Mucosa of stomach (tissue), 1 donor: ENCODE measurements around the gene TMEM37.

ENCODE experiments used
- H3K27me3 ChIP-seq: one replicate; pipeline ENCODE4 v1.7.0; 2013; ENCODE audit warnings: mild to moderate bottlenecking, low read length; ENCODE audit not compliant: control insufficient read depth, insufficient read depth
- H3K36me3 ChIP-seq: one replicate; pipeline ENCODE4 v1.7.0; 2013; ENCODE audit warnings: low read length; ENCODE audit not compliant: control insufficient read depth, insufficient read depth
- H3K4me1 ChIP-seq: one replicate; pipeline ENCODE4 v1.7.0; 2013; ENCODE audit warnings: mild to moderate bottlenecking, low read length; ENCODE audit not compliant: control insufficient read depth, insufficient read depth
- H3K4me3 ChIP-seq: one replicate; pipeline ENCODE4 v1.7.0; 2013; ENCODE audit warnings: low read length
- H3K9ac ChIP-seq: one replicate; pipeline ENCODE4 v1.7.0; 2013; ENCODE audit warnings: mild to moderate bottlenecking, low read length, moderate library complexity
- H3K9me3 ChIP-seq: one replicate; pipeline ENCODE4 v1.7.0; 2013; ENCODE audit warnings: mild to moderate bottlenecking, low read length, moderate library complexity; ENCODE audit not compliant: control insufficient read depth
- donor health status: Pancreatic carcinoma.

The TMEM37 gene

DNA sequence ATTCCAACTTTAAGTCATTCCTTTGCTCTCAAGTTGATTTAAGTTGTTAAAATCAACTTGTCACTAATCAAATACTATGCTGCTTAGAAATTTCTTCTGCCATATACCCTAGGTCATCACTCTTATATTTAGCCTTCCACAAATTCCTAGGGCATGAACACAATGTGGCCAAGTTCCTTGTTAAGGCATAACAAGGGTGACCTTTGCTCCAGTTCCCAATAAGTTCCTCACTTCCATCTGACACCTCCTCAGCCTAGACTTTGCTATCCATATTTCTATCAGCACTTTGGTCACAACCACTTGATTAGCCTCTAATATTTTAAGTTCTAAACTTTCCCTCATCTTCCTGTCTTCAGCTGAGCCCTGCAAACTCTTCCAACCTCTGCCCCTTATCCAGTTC, 9.9 kb upstream of the TMEM37 start:
- no peaks in the 10 kb centered on the region for H3K9me3 ChIP-seq
- H3K27me3 ChIP-seq = no peaks in the 10 kb centered on the region
- H3K4me1 ChIP-seq = peaks cover 66% of the 10 kb centered on the region
- no peak overlapping the region for H3K9ac ChIP-seq
- H3K4me3 ChIP-seq = no peak overlapping the region
- no peaks in the 10 kb centered on the region for H3K36me3 ChIP-seq

DNA sequence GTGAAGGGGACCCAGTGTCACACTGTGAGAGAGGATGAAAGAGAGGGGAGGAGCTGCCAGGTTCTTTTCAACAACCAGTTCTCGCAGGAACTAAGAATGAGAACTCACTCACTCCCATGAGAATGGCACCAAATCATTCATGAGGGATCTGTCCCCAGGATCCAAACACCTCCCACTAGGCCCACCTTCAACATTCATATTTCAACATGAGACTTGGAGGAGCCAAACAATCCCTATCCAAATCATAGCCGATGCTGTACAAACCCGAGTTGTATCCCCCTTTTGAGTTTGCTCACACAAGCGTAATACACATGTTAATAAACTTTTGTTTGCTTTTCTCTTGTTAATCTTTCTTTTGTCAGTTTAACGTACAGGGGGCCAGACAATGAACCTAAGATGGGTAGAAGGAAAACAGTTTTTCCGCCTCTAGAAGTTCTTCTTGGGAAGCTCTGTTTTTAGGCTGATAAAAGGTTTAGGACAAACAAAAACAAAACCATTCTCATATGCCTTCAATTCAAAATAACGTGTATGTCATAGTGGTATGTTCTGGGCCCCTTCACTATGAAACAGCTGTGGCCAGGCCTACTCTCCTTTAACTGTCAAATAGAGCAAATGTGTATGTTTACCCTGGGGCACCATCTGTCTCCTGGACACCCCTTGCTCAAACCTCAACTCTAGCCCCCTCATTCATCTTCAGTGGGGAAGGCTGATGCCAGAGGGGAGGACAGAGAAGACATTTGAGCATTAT, 9.1 kb upstream of the TMEM37 start:
- Histone ChIP-seq H3K4me3 (no peak overlapping the region), H3K9me3 (no peaks in the 10 kb centered on the region), H3K27me3 (no peaks in the 10 kb centered on the region), H3K9ac (no peak overlapping the region), H3K36me3 (no peaks in the 10 kb centered on the region), H3K4me1 (peaks cover 74% of the 10 kb centered on the region)

DNA sequence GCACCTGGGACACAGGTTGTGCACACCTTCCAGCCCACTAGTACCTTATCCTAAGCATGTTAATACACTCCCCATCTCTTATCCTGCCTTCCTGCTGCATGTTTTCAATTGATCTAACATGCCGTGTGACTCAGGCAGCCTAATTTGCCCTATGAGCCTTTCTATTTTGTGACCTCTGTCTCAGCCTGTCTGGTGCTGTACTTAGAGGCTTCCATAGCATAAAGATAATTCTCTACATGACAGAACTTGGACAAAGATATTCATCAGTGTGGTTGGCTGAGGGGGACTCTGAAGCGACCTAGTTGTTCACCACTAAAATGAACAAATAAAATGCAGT, 8.6 kb upstream of the TMEM37 start:
- Histone ChIP-seq H3K4me3 (no peak overlapping the region), H3K9me3 (no peaks in the 10 kb centered on the region), H3K27me3 (no peaks in the 10 kb centered on the region), H3K36me3 (no peaks in the 10 kb centered on the region), H3K9ac (no peak overlapping the region), H3K4me1 (peaks cover 79% of the 10 kb centered on the region)

DNA sequence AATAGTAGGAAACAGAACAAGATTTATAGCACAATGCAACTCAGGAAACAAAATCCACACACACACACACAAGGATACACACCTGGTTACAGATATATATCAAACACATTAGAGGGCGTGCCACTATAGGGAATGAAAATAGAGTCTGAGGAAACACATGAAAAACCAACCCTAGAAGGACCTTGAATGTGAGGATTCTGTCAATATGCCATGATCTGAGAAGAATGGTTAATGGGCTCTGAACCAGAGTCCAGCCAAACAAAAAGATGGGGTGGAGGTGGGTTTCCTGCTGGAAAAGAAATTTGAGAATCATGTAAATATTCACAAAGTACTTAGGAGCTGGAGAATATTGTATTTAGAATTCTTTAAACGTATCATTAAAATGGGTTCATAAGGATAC, 7.8 kb upstream of the TMEM37 start:
- Histone ChIP-seq H3K4me1 (peaks cover 82% of the 10 kb centered on the region), H3K27me3 (no peaks in the 10 kb centered on the region)

DNA sequence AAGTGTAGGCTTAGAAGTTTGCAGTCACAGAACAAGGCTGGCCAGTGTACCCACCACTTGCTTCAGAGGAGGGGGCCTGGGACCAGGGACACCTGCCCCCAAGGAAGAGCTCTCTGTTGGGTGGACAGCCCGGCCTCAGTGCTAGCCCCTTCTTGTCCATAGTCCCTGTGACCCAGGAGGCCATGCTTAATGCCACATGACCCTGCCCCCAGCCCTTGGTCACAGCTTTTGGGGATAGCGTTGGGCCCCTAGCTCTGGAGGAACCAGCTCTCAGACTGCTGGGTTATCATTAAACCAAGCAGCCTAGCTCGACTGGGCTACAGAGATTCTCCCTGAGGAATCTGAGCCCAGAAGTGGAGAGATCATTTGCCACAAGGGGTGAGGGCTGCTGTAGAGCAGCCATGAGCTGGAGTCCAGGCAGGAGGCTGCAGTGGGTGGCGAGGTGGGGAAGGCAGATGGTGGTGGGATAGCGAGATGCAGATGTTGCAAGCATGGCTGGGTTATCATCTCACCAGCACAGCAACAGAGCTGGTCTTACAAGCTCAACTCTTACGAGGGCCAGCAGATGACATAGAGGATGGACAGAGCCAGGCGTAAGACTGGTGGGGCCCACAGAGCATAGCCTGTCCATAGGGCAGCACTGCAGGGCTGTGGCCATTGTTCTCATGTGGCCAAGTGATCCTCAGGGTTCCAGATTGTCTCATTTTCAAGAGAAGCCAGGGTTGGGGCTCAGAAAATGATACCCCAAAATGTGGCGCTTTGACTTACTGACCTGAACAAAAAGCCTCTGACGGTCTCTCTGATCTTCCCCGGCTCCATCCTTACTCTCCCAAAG, 7.2 kb upstream of the TMEM37 start:
- H3K27me3 ChIP-seq = no peaks in the 10 kb centered on the region
- no peak overlapping the region for H3K9ac ChIP-seq
- no peak overlapping the region for H3K4me3 ChIP-seq
- peaks cover 89% of the 10 kb centered on the region for H3K4me1 ChIP-seq
- no peaks in the 10 kb centered on the region for H3K9me3 ChIP-seq
- H3K36me3 ChIP-seq = no peaks in the 10 kb centered on the region

More for the DNA sequence above, 7.8 kb upstream of the TMEM37 start:
- Histone ChIP-seq H3K4me3 (no peak overlapping the region), H3K9me3 (no peaks in the 10 kb centered on the region), H3K36me3 (no peaks in the 10 kb centered on the region), H3K9ac (no peak overlapping the region)

DNA sequence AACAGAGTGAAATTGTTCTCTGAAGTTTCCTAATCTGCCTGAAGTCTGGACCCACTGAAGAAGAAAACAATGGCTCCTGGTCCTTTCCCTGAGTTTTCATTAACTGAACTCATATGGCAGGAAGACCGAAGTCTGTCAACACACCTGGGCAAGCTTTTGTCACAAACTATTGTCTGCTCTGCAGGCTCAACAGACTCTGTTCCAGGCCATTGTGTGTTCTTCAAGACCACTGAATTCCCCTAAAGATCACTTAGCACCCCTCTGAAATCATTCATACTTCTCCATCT, 6.6 kb upstream of the TMEM37 start:
- H3K9ac ChIP-seq = no peak overlapping the region
- H3K9me3 ChIP-seq = no peaks in the 10 kb centered on the region
- H3K4me1 ChIP-seq = peaks cover 90% of the 10 kb centered on the region
- H3K36me3 ChIP-seq = no peaks in the 10 kb centered on the region
- H3K4me3 ChIP-seq = no peak overlapping the region
- H3K27me3 ChIP-seq = no peaks in the 10 kb centered on the region

DNA sequence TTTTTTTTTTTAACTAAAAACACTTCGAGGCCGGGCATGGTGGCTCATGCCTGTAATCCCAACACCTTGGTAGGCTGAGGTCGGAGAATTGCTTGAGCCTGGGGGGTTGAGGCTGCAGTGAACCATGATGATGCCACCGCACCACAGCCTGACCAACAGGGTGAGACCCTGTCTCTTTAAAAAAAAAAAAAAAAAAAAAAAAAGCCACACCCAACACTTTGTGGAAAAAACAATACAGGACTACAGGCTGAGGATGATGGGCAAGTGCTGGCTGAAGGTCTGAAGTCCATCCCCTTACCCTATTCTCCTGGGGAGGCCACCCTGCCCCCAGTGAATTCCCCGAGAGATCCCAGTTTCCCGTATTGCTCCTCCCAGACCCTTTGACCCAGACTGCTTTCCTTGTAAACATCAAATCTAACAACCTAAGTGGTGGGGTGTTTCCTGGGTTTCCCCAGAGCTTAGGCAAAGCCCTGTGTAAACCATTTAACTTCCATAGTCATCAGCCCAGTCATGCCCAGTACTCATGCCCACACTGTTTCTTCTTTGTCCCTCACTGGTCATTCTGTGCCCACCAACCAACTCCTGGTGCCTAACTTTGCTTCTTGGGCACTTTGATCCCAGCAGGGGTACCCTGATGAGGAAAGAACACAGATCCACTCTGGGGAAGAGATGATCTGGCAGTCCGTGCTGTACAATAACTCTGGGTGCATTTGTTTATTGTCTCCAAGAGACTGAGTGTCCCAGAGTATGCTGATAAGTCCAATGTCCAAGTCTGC, 5.8 kb upstream of the TMEM37 start:
- H3K27me3 ChIP-seq = no peaks in the 10 kb centered on the region
- peak overlapping the region; percentile 55 for H3K9ac ChIP-seq
- peaks cover 90% of the 10 kb centered on the region for H3K4me1 ChIP-seq
- peak overlapping the region; percentile 39 for H3K4me3 ChIP-seq
- no peaks in the 10 kb centered on the region for H3K9me3 ChIP-seq
- H3K36me3 ChIP-seq = no peaks in the 10 kb centered on the region

DNA sequence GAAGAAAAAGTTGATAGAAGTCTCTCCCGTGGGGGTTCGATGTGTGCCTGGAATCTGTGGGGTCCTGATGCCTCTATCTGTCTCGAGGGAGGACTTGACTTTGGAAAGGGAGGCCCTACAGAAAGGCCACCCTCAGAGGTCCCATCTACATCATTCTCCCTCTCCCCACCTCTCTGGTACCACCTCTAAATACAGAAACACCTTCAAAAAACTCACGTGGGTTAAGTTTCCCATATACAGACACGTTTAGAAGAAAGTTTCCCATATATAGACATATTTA, 5.3 kb upstream of the TMEM37 start:
- Histone ChIP-seq H3K27me3 (no peaks in the 10 kb centered on the region), H3K4me3 (no peak overlapping the region), H3K4me1 (peaks cover 90% of the 10 kb centered on the region), H3K9me3 (no peaks in the 10 kb centered on the region), H3K36me3 (no peaks in the 10 kb centered on the region), H3K9ac (peak overlapping the region; percentile 55)

DNA sequence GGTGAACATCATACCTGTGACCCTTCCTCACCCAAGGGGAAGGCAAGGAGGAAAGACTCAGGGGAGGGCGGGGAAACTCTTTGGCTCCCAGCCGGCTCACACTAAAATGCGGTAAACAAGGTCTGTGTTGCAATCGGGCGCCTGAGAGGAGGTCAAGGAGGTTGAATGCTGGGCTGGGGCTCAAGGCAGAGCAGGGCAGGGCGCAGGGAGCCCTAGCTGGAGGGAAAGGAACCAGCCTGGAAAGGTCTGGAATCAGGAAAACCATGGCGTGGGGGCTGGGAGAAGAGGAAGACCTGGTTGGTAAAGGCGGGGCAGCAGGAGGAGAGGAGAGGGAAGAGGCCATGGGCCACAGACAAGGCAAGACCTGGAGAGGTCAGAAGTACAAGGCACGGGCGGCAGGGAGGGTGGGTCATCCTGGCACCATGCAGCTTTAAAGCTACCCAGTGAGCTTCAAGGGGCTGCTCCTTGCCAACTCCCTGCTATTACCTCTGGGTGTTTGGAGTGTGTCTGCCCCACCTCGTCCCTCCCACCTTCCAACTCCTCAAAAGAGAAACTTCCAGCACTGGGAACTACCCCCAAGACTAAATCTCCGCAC, 4.8 kb upstream of the TMEM37 start:
- no peaks in the 10 kb centered on the region for H3K36me3 ChIP-seq
- H3K9ac ChIP-seq = peak overlapping the region; percentile 55
- no peaks in the 10 kb centered on the region for H3K27me3 ChIP-seq
- H3K4me3 ChIP-seq = no peak overlapping the region
- peaks cover 85% of the 10 kb centered on the region for H3K4me1 ChIP-seq
- no peaks in the 10 kb centered on the region for H3K9me3 ChIP-seq

DNA sequence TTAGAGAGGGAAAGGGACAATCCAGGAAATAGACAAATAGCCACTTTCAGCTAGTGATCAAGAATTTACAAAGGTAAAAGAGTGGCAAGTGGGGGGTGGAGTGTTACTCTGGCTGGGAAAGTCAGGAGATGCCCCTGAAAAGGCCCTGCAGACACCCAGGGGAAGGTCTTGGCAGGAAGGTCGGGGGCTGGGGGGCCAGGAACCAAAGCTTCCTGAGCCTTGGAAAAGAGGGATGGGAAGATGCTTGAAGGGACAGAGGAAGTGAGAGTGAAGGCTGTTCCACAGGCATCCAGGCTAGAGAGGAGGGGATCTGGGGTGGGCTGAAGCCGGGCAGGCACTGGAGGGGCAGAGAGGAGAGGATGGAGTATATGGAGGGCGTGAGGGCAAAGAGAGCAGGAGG, 3.9 kb upstream of the TMEM37 start:
- Histone ChIP-seq H3K4me3 (no peak overlapping the region), H3K36me3 (no peaks in the 10 kb centered on the region), H3K4me1 (peaks cover 84% of the 10 kb centered on the region), H3K9ac (no peak overlapping the region), H3K9me3 (no peaks in the 10 kb centered on the region), H3K27me3 (no peaks in the 10 kb centered on the region)

DNA sequence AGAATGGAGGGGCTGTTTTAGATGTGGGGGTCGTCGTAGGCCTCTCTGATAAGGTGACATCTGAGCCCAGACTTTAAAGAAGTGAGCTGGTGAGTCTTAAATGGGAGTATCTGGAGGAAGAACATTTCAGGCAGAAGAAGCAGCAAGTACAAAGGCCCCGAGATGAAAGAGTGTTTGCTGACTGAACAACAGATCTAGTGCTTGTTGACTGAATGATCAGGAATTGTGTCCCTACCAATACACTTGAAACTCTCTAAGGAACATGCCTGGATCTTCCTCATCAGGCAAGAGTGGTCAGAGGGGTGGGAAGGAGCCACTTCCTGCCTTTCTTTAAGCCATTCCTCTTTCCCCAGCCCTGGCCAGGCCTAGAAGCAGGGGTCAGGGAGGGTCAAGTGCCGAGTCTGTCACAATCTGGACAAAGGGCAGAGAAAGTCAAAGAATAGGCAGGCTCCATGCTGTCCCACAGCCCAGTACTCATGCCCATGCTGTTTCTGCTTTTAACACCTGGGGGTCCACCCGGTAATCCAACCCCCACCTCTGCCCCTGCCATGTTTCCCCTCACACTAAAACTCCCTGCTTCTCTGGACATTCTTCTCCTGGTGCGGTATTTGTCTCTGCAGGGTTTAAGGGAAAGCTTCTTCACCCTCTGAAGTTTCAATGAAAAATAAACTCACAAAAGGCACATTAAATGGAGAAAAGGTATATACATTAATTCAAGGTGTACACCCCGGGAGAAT, 3.0 kb upstream of the TMEM37 start:
- Histone ChIP-seq H3K9me3 (no peaks in the 10 kb centered on the region), H3K36me3 (no peaks in the 10 kb centered on the region), H3K27me3 (no peaks in the 10 kb centered on the region), H3K9ac (no peak overlapping the region), H3K4me3 (no peak overlapping the region), H3K4me1 (peaks cover 83% of the 10 kb centered on the region)
